GM13977 (cell line): Measurements from ENCODE around the gene FRRS1L.
A peak's percentile ranks its signal among the peaks of the same experiment; 100 is the strongest.

Source experiments
- DNase-seq: peaks from one replicate; pipeline ENCODE4 v3.0.0; 2012; ENCODE audit warnings: low spot score
- in situ Hi-C: fragments of 300-500 bp; cut with MboI; formaldehyde crosslinking; loops from one replicate; pipeline ENCODE4 v1.12.0; 2022; ENCODE audit warnings: low sequenced_read_pairs, low pct_unique_long_range_greater_than_20kb, mixed read lengths, inconsistent platforms; ENCODE audit not compliant: unreplicated experiment
- TF ChIP-seq, protein P1 (sequence below): IDR thresholded peaks from 2 replicates; pipeline ENCODE4 v1.5.1; 2012; ENCODE audit warnings: mild to moderate bottlenecking, control low read depth; ENCODE audit not compliant: insufficient read depth; ENCODE audit errors: extremely low read depth, missing control alignments

FRRS1L gene

GRCh38 chr9:109094268-109094667 lies 72.8 kb downstream of the FRRS1L start:
- TF ChIP-seq, protein P1, sequence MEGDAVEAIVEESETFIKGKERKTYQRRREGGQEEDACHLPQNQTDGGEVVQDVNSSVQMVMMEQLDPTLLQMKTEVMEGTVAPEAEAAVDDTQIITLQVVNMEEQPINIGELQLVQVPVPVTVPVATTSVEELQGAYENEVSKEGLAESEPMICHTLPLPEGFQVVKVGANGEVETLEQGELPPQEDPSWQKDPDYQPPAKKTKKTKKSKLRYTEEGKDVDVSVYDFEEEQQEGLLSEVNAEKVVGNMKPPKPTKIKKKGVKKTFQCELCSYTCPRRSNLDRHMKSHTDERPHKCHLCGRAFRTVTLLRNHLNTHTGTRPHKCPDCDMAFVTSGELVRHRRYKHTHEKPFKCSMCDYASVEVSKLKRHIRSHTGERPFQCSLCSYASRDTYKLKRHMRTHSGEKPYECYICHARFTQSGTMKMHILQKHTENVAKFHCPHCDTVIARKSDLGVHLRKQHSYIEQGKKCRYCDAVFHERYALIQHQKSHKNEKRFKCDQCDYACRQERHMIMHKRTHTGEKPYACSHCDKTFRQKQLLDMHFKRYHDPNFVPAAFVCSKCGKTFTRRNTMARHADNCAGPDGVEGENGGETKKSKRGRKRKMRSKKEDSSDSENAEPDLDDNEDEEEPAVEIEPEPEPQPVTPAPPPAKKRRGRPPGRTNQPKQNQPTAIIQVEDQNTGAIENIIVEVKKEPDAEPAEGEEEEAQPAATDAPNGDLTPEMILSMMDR, result no peak
- in situ Hi-C loops, result no loop called here
- DNase-seq, result no peak

GRCh38 chr9:109092587-109092986 lies 74.5 kb downstream of the FRRS1L start:
- DNase-seq, result no peak
- TF ChIP-seq, protein P1, result no peak
- in situ Hi-C loops, result no loop called here

GRCh38 chr9:109092051-109092580 lies 74.9 kb downstream of the FRRS1L start:
- in situ Hi-C loops, result no loop called here
- TF ChIP-seq, protein P1, result no peak
- DNase-seq, result no peak

DNA sequence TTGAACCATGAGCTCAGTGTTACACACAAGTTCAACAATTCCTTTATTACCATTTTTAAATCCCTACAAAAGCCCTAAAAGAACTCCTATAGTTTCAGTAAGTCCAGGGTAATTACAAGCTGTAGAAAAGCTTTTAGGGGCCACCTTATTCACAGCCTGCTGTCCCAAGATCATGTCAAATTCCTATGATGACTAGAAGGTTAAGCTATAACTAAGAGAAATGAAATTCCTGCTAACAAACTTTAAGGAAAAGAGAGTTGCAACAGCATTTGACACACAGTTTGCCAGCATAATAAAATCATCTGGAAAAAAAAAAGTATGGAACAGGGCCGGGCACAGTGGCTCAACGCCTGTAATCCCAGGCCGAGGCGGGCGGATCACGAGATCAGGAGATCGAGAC lies 78.8 kb downstream of the FRRS1L start:
- DNase-seq, result no peak
- TF ChIP-seq, protein P1, result no peak
- in situ Hi-C loops, result no loop called here

DNA sequence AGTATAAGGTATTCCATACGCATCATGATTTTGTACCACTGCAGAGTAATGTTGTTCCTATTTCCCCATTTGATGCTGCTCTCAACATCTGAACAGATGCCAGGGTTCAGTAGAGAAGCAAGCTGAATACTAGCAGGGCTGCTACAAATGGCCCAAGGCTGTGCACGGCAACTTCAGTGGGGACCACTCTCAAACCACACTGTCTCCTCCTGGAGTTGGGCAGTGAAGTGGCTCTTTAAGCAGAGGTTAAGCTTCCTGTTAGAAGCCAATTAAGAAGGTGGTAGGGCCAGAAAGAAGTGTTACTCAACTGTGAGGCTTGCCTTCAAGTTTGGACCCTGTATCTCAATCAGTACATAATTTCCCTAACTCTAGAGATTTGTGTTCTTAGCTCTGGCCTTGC lies 79.3 kb downstream of the FRRS1L start:
- in situ Hi-C loops, result no loop called here
- no peak for DNase-seq
- TF ChIP-seq, protein P1, result no peak

- TF ChIP-seq, protein P1, result no peak
- peak; percentile 15 for DNase-seq
- in situ Hi-C loops, result no loop called here
These were observed 80.8 kb downstream of the FRRS1L start for GRCh38 chr9:109086221-109086620.

GRCh38 chr9:109085510-109085909 lies 81.5 kb downstream of the FRRS1L start:
- in situ Hi-C loops, result no loop called here
- no peak for DNase-seq

More at GRCh38 chr9:109085510-109085909, 81.5 kb downstream of the FRRS1L start:
- TF ChIP-seq, protein P1, result no peak
